Progenitor cell of endocrine pancreas (in vitro differentiated cells): ENCODE results near the gene SRCAP. TPM values are rescaled to one million over a fixed set of nuclear protein-coding genes. Genes with fewer than 3 reads are reported as not detected.
A peak's percentile ranks its signal among the peaks of the same experiment; 100 is the strongest.

Source experiments
- DNase-seq: peaks from one replicate; pipeline ENCODE4 v3.0.0; 2021; ENCODE audit warnings: low spot score; ENCODE audit not compliant: unreplicated experiment
- H3K27ac Mint-ChIP-seq: 2 replicates; pipeline ENCODE4 v1.8.0; 2021; ENCODE audit warnings: mild to moderate bottlenecking, moderate library complexity, mixed read lengths
- H3K27me3 Mint-ChIP-seq: 2 replicates; pipeline ENCODE4 v1.8.0; 2021; ENCODE audit warnings: mixed read lengths
- H3K36me3 Mint-ChIP-seq: 2 replicates; pipeline ENCODE4 v1.8.0; 2022; ENCODE audit warnings: mixed read lengths; ENCODE audit not compliant: insufficient read depth
- H3K4me1 Mint-ChIP-seq: 2 replicates; pipeline ENCODE4 v1.8.0; 2021; ENCODE audit warnings: low read depth, mixed read lengths
- H3K4me3 Mint-ChIP-seq: 2 replicates; pipeline ENCODE4 v1.8.0; 2021; ENCODE audit warnings: low read depth, mild to moderate bottlenecking, moderate library complexity, mixed read lengths
- H3K9me3 Mint-ChIP-seq: 2 replicates; pipeline ENCODE4 v1.8.0; 2021; ENCODE audit warnings: low read depth, mixed read lengths
- total RNA-seq: library from RNA; stranded (reverse); gene quantifications from 2 replicates; pipeline ENCODE4 v1.2.1, GENCODE V29; 2021
- TF ChIP-seq, protein P1 (sequence below): fragments of 200-600 bp; sonication (generic); IDR thresholded peaks from one replicate; pipeline ENCODE4 v1.5.0; 2021; ENCODE audit warnings: antibody characterized with exemption, mild to moderate bottlenecking; ENCODE audit not compliant: unreplicated experiment

The SRCAP gene
- total RNA-seq, 1 donor from 2014 or later = 104 TPM

DNA sequence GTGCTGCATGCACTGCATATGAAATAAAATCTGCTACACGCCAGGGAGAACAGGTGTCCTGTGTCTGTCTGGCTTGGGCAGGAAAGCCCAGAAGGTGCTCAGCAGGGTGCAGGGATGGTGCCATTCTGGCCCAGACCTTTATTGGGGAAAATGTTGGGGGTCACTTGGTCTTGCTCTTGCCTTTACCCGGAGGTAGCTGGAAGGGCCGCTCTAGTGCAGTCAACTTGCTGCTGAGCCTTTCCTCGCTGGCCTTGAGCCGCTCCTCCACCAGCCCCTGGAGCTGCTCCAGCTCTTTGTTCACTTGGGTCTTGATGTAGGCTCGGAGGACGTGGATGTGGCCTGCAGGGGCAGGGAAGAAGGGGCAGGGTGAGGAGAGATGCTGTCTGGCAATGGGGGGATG lies 58.3 kb downstream of the SRCAP start:
- Mint-ChIP-seq H3K27me3 (no peaks in the 10 kb centered on the region), H3K4me3 (no peak overlapping the region), H3K4me1 (peaks cover 10% of the 10 kb centered on the region), H3K27ac (peak overlapping the region; percentile 41), H3K9me3 (no peaks in the 10 kb centered on the region), H3K36me3 (peaks cover 4% of the 10 kb centered on the region)
- TF ChIP-seq, protein P1, sequence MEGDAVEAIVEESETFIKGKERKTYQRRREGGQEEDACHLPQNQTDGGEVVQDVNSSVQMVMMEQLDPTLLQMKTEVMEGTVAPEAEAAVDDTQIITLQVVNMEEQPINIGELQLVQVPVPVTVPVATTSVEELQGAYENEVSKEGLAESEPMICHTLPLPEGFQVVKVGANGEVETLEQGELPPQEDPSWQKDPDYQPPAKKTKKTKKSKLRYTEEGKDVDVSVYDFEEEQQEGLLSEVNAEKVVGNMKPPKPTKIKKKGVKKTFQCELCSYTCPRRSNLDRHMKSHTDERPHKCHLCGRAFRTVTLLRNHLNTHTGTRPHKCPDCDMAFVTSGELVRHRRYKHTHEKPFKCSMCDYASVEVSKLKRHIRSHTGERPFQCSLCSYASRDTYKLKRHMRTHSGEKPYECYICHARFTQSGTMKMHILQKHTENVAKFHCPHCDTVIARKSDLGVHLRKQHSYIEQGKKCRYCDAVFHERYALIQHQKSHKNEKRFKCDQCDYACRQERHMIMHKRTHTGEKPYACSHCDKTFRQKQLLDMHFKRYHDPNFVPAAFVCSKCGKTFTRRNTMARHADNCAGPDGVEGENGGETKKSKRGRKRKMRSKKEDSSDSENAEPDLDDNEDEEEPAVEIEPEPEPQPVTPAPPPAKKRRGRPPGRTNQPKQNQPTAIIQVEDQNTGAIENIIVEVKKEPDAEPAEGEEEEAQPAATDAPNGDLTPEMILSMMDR = no peak
- no peak for DNase-seq

DNA sequence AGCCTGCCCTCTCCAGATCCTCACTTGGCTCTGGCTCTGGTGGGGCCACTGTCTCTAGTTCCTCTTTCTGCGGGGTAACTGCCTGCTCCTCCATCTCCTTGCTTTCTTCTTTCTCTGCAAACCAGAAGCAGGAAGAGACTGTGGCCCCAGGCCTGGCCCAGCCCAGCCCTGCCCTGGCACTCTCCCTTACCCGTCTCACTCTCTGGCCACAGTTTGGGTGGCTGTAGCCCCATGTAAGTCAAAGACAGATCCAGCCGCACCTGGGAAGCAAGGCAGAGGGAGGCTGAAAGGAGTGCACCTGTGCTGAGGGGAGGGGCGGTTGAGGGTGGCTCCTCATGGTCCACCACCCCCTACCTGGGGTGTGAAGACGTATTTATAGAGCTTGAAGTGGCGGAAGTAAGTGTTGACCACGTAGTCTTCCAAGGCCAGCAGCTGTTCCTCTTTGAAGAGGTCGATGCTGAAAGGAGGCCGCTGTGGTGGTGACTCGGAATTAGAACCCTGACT lies 60.1 kb downstream of the SRCAP start:
- Mint-ChIP-seq H3K36me3 (peaks cover 6% of the 10 kb centered on the region), H3K27me3 (no peaks in the 10 kb centered on the region), H3K4me1 (peaks cover 20% of the 10 kb centered on the region), H3K27ac (no peak overlapping the region), H3K4me3 (no peak overlapping the region), H3K9me3 (no peaks in the 10 kb centered on the region)
- DNase-seq = no peak
- TF ChIP-seq, protein P1 = no peak

DNA sequence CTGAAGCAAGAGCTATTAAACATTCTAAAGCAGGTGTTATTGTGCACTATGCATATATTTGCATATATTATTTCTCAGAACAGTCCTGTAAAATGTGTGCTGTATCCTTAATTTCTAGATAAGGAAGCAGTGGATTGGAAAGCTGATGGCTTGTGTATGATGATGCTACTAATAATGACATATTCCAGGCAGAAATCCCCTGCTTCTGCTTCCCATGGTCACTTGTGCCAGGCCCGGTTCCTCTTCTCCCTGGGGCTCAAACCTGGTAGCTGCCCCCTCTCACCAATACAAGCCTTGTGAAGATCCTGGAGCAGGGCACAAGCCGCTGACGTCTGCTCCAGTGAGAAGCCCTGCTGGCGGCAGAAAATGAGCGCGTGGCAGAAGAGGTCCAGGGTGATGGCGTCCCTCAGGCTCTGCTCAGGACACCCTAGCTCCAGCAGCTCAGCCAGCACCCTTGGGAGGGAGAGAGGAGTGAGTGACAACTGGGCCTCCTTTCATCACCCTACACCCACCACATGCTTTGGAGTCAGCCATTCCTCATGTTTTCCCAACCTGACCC lies 61.1 kb downstream of the SRCAP start:
- peaks cover 20% of the 10 kb centered on the region for H3K4me1 Mint-ChIP-seq
- no peak overlapping the region for H3K27ac Mint-ChIP-seq
- peak overlapping the region; percentile 90 for H3K4me3 Mint-ChIP-seq
- peaks cover 4% of the 10 kb centered on the region for H3K36me3 Mint-ChIP-seq
- DNase-seq = no peak
- TF ChIP-seq, protein P1 = no peak
- H3K9me3 Mint-ChIP-seq = no peaks in the 10 kb centered on the region
- H3K27me3 Mint-ChIP-seq = no peaks in the 10 kb centered on the region

DNA sequence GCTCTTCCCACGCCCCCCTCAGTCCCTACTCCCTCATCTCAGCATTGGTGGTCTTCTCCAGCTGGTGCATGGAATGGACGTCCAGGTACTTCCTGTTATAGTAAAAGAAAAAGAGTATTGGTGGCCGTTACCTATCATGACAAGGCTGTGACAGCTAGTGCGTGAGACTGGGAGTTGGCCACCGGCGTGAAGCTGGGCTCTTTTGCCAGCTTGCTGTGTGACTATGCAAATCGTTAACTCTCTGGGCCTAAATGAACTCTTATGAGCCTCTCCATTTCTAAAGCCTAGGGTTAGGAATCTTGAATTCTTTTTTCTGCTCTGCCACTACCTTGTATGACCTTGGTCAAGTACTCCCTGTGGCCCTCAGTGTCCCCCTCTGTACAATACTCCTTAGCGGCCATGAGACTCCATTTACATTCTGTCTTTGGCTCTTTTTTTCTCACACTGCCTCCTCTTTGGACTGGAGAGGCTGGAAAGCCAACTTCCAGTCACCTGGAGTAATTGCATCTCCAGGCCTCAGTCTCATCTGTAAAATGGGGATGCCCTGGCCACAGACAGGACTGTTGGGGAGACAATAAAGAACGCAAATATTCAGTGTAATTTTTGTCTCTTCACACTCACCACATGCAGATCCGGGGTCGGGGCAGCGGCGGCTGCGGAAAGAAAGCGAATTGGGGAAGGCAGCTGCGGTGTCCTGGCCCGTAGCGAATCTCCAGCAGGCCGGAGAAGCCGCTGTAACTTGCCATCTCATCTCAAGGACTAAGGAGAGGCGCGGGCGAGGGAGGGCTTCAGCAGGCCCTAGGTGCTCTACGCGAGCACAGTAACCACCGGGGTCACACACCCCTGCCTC lies 61.8 kb downstream of the SRCAP start:
- H3K36me3 Mint-ChIP-seq = peaks cover 7% of the 10 kb centered on the region

DNA sequence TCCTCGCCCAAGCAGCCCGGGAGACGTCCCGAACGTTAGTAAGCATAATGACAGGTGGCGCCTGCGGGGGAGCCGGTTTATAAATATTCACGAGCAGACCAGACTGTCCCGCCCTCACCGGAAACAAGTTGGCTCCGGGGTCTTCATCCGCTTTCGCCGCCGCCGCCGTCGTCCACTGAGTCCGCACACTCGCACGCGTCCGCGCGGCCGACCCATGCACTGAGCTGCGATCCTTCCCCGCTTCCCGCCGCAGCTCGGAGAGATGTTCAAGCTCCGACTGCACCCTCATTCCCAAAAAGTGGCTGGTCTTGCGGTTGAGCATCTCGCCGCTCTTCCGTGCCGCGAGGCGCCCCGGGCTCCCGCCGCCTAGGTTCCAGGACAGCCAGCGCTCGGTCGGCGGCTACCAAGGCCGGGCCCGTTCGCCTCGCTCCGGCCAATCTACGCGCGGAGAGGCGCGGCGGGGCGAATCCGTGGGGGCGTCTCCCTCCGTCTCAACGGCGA lies 62.5 kb downstream of the SRCAP start:
- no peaks in the 10 kb centered on the region for H3K9me3 Mint-ChIP-seq
- peak; percentile 23 for DNase-seq
- peak overlapping the region; percentile 90 for H3K4me3 Mint-ChIP-seq
- TF ChIP-seq, protein P1 = no peak
- no peaks in the 10 kb centered on the region for H3K27me3 Mint-ChIP-seq
- peaks cover 20% of the 10 kb centered on the region for H3K4me1 Mint-ChIP-seq
- H3K27ac Mint-ChIP-seq = peak overlapping the region; percentile 96
- H3K36me3 Mint-ChIP-seq = peaks cover 9% of the 10 kb centered on the region

More for the DNA sequence above, 61.8 kb downstream of the SRCAP start:
- H3K9me3 Mint-ChIP-seq = no peaks in the 10 kb centered on the region
- peak overlapping the region; percentile 90 for H3K4me3 Mint-ChIP-seq
- H3K27ac Mint-ChIP-seq = peak overlapping the region; percentile 96
- H3K27me3 Mint-ChIP-seq = no peaks in the 10 kb centered on the region
- no peak for DNase-seq
- peaks cover 20% of the 10 kb centered on the region for H3K4me1 Mint-ChIP-seq
- TF ChIP-seq, protein P1 = no peak
